ENCODE measurements around the gene PTBP2. TPM values are rescaled to one million over a fixed set of nuclear protein-coding genes. Genes with fewer than 3 reads are reported as not detected.

The PTBP2 gene, protein sequence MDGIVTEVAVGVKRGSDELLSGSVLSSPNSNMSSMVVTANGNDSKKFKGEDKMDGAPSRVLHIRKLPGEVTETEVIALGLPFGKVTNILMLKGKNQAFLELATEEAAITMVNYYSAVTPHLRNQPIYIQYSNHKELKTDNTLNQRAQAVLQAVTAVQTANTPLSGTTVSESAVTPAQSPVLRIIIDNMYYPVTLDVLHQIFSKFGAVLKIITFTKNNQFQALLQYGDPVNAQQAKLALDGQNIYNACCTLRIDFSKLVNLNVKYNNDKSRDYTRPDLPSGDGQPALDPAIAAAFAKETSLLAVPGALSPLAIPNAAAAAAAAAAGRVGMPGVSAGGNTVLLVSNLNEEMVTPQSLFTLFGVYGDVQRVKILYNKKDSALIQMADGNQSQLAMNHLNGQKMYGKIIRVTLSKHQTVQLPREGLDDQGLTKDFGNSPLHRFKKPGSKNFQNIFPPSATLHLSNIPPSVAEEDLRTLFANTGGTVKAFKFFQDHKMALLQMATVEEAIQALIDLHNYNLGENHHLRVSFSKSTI
- total RNA-seq: 10 to 100 TPM; 35.8 to 87.1 (median 71.7) TPM

DNA sequence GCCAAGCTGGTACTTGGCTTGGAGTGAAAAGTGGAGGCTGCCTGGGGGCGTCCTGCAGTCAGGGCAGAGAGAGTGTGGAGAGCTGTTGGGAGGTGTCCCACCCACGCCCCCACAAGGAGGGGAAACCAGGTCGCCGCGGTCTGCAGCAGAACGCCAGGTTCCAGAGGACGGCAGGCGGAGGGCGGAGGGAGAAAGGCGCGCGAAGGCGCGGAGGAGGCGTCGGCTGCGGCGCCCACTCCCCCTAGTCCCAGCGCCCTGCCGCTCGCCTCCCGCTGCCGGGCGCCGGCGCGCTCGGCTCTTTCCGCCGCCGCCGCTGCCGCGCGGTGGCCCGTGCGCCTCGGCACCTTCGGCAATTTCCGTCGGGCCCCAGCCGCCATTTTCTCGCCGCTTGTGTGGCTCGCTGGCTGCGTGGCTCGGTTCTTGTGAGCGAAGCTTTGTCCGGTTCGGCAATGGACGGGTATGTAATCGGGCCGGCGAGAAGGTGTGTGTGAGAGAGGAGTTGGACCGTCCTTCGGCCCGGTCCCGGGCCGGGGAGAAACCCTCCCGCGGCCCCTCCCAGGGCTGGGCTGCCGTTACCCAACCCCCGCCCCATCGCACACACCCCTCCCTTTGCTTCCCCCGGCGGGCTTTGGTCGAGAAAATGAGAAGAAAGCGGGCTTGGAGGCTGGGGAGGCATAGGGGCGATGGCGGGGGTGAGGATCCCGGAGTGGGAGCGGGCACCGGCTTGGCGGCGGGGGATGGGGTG is at the start of gene PTBP2:
TSS of gene PTBP2 (plus strand) at position 369 of the 745 bp plus-strand sequence. CDS start at position 450, 81 bp downstream.
- TF ChIP-seq, protein P1, sequence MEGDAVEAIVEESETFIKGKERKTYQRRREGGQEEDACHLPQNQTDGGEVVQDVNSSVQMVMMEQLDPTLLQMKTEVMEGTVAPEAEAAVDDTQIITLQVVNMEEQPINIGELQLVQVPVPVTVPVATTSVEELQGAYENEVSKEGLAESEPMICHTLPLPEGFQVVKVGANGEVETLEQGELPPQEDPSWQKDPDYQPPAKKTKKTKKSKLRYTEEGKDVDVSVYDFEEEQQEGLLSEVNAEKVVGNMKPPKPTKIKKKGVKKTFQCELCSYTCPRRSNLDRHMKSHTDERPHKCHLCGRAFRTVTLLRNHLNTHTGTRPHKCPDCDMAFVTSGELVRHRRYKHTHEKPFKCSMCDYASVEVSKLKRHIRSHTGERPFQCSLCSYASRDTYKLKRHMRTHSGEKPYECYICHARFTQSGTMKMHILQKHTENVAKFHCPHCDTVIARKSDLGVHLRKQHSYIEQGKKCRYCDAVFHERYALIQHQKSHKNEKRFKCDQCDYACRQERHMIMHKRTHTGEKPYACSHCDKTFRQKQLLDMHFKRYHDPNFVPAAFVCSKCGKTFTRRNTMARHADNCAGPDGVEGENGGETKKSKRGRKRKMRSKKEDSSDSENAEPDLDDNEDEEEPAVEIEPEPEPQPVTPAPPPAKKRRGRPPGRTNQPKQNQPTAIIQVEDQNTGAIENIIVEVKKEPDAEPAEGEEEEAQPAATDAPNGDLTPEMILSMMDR (IDR thresholded peaks at IDR 0.05; ENCODE audit: low read depth): no peak

DNA sequence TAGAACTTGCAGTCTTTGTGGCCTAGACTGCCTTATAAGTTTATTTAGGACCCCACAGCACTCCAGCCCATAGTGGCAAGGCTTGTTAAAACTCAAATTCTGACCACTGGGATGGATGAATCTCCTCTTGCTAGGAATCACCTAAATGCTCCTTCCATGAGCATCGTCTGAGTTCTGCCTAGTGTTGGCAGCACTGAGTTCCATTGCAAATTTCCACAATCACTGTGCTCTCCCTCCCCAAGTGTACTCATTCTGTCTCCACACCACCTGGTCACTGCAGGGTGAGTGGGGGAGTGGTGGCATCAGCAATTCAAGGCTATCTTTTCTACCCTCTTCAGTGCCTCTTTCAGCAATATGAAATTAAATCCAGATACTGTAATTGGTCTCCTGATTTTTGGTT is 46.7 kb upstream of the PTBP2 start:
- TF ChIP-seq, protein P1 (IDR thresholded peaks at IDR 0.05; ENCODE audit: low read depth): no peak

DNA sequence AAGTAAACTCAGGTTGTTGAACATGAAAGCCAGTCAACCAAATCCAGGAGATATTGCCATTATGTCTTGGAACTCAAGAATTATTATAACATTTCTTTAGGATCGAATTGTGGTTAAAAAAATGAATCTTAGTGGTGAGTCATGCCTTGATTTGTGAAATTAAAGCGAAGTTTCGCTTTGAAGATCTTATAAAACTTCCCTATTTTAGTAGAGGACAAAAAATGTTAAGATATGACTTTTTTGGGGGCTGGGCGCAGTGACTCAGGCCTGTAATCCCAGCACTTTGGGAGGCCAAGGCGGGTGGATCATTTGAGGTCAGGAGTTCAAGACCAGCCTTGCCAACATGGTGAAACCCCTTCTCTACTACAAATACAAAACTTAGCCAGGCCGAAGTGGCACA is 39.5 kb upstream of the PTBP2 start:
- TF ChIP-seq, protein P1 (IDR thresholded peaks at IDR 0.05; ENCODE audit: low read depth): no peak

DNA sequence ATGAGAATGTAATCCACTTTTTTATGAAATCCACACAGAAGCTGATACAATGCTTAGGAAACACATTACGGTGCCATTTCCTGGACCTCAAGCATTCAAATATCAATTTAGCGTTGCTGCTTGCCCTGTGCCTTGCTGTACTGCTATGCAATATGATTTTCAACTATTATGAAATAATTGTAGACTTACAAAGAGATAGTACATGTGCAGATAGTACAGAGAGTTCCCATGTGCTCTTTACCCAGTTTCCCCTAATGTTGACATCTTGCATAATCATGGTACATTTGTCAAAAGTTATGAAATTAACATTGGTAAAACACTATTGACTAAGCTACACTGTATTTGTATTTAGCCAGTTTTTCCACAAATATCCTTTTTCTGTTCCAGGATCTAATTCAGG is 37.7 kb upstream of the PTBP2 start:
- TF ChIP-seq, protein P1 (IDR thresholded peaks at IDR 0.05; ENCODE audit: low read depth): no peak

DNA sequence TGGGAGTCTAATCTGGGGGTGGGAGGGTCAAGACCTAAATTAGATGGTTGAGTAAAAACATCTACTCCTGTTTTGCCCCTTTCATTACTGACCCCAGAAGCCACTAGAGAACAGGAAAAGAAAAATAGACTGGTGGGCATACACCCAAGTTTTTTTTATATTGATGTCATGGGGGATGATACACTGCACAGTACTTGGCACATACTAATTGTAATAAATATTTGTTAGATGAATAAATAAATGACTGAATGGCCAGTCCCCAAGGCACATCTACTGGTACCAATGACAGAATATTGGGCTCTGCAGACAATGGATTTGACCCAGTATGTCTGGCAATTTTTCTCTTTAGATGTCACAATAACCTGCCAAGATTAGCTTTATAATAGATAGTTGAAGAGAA is 36.8 kb upstream of the PTBP2 start:
- TF ChIP-seq, protein P1 (IDR thresholded peaks at IDR 0.05; ENCODE audit: low read depth): no peak

DNA sequence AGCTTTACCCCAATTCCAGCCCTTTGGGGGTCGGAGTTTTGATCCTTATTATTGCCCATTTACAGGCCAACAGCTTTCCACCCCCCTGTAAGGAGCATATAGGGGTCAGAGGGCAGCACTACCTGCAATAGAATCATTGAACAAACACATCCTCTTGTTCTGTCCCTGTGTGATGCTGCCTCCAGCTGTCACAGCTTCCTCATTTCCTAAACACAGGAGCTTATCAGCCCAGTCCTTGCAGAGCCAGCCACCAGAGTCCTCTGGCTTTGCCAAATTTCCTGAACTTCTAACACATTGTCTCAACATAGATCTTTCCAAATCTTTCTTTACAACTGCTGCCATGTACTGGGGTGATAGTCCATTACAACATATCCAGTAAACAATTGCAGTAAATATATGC is 32.8 kb upstream of the PTBP2 start:
- TF ChIP-seq, protein P1 (IDR thresholded peaks at IDR 0.05; ENCODE audit: low read depth): no peak

DNA sequence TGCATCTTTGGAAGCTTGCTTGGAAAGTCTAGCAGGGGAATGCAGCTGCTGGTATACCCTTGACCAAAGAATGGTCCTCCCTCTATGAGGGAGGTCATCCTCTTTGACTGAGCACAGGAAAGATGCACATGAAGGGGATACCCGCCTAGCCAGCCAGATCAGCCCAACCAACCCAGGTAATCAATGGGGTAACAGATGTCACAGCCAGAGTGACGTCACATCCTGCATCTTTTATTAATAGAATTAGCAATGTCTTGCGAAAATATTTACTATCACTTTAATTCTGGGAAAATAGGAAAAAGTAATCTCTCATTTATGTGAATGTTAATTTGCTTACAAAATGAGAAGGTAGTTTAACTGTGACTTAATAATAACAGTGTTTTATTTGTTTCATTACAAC is 25.6 kb upstream of the PTBP2 start:
- TF ChIP-seq, protein P1 (IDR thresholded peaks at IDR 0.05; ENCODE audit: low read depth): no peak

All from subcutaneous adipose tissue (tissue), 4 donors.